AG09309 (cell line): Measurements from ENCODE around the gene C2CD4D.
A peak's percentile ranks its signal among the peaks of the same experiment; 100 is the strongest.

Experiments used
- DNase-seq: peaks from one replicate; pipeline ENCODE4 v3.0.0-alpha.2; 2010; ENCODE audit warnings: low read depth
- H3K4me3 ChIP-seq: 2 replicates; pipeline ENCODE4 v1.5.1; 2011; ENCODE audit warnings: mild to moderate bottlenecking, low read depth, low read length, moderate library complexity; ENCODE audit not compliant: control insufficient read depth
- CTCF ChIP-seq: IDR thresholded peaks from 2 replicates; pipeline ENCODE4 v1.5.1; 2011; ENCODE audit warnings: mild to moderate bottlenecking, low read depth, low read length, inconsistent platforms; ENCODE audit not compliant: insufficient read depth, control insufficient read depth; ENCODE audit errors: missing control alignments

The C2CD4D gene

GRCh38 chr1:151790071-151790939 lies 49.3 kb downstream of the C2CD4D start, which contains the start of gene TDRKH:
Gene TDRKH (minus strand): TSS chr1:151790500. CDS start chr1:151783022, 7,478 bp downstream.
- peak; percentile 15 for TF ChIP-seq CTCF
- DNase-seq = peak; percentile 96
- H3K4me3 ChIP-seq = peak within 1 kb of the TSS; percentile 63
